Trophoblast cell (in vitro differentiated cells and primary cell): ENCODE measurements around the gene MYOG.

ENCODE experiments used
- DNase-seq, 2 donors: peaks; one replicate each; pipeline ENCODE4 v3.0.0-alpha.2; 2016
- H2AFZ ChIP-seq: 2 replicates; pipeline ENCODE4 v1.6.1; 2013; ENCODE audit warnings: low read length, moderate library complexity, mild to moderate bottlenecking; ENCODE audit not compliant: insufficient read depth, poor library complexity
- H2AK5ac ChIP-seq: 2 replicates; pipeline ENCODE4 v1.6.1; 2013; ENCODE audit warnings: mild to moderate bottlenecking, low read length
- H2BK120ac ChIP-seq: 2 replicates; pipeline ENCODE4 v1.6.1; 2013; ENCODE audit warnings: low read length, mild to moderate bottlenecking, moderate library complexity; ENCODE audit not compliant: insufficient read depth, poor library complexity
- H2BK12ac ChIP-seq: 2 replicates; pipeline ENCODE4 v1.6.1; 2013; ENCODE audit warnings: mild to moderate bottlenecking, low read length, moderate library complexity
- H2BK5ac ChIP-seq: 2 replicates; pipeline ENCODE4 v1.6.1; 2013; ENCODE audit warnings: low read length, low read depth, moderate library complexity, mild to moderate bottlenecking; ENCODE audit not compliant: poor library complexity
- H3K14ac ChIP-seq: 2 replicates; pipeline ENCODE4 v1.6.1; 2013; ENCODE audit warnings: mild to moderate bottlenecking, low read length
- H3K18ac ChIP-seq: 2 replicates; pipeline ENCODE4 v1.6.1; 2013; ENCODE audit warnings: mild to moderate bottlenecking, low read length
- H3K23ac ChIP-seq: 2 replicates; pipeline ENCODE4 v1.6.1; 2013; ENCODE audit warnings: low read length
- H3K27ac ChIP-seq: 2 replicates; pipeline ENCODE4 v1.5.1; 2013; ENCODE audit warnings: low read depth, mild to moderate bottlenecking, inconsistent platforms, low read length, moderate library complexity
- H3K27me3 ChIP-seq: 2 replicates; pipeline ENCODE4 v1.6.1; 2013; ENCODE audit warnings: inconsistent platforms, mild to moderate bottlenecking, low read length, moderate library complexity; ENCODE audit not compliant: insufficient read depth
- H3K36me3 ChIP-seq, 2 experiments: 1 replicate in 1 of 2; 2 replicates in 1 of 2; pipeline ENCODE4 v1.6.1; 2013; ENCODE audit warnings: low read length in 2 of 2, mild to moderate bottlenecking in 2 of 2, moderate library complexity in 1 of 2; ENCODE audit not compliant: insufficient read depth in 2 of 2, control insufficient read depth in 1 of 2
- H3K4ac ChIP-seq: 2 replicates; pipeline ENCODE4 v1.6.1; 2013; ENCODE audit warnings: low read depth, mild to moderate bottlenecking, low read length, moderate library complexity
- H3K4me1 ChIP-seq, 2 experiments: 1 replicate in 1 of 2; 2 replicates in 1 of 2; pipeline ENCODE4 v1.6.1; 2013; ENCODE audit warnings: low read length in 2 of 2, mild to moderate bottlenecking in 2 of 2, moderate library complexity in 1 of 2; ENCODE audit not compliant: insufficient read depth in 2 of 2, control insufficient read depth in 1 of 2
- H3K4me2 ChIP-seq: 2 replicates; pipeline ENCODE4 v1.6.1; 2013; ENCODE audit warnings: inconsistent platforms, mild to moderate bottlenecking, low read length, moderate library complexity
- H3K4me3 ChIP-seq: 2 replicates; pipeline ENCODE4 v1.5.1; 2013; ENCODE audit warnings: mild to moderate bottlenecking, low read depth, low read length, inconsistent platforms
- H3K79me1 ChIP-seq: one replicate; pipeline ENCODE4 v1.6.1; 2013; ENCODE audit warnings: low read length
- H3K79me2 ChIP-seq: 2 replicates; pipeline ENCODE4 v1.6.1; 2013; ENCODE audit warnings: low read length, mild to moderate bottlenecking; ENCODE audit not compliant: control insufficient read depth, insufficient read depth, poor library complexity
- H3K9ac ChIP-seq: 2 replicates; pipeline ENCODE4 v1.6.1; 2013; ENCODE audit warnings: mild to moderate bottlenecking, low read length
- H3K9me3 ChIP-seq: 2 replicates; pipeline ENCODE4 v1.6.1; 2013; ENCODE audit warnings: low read depth, mild to moderate bottlenecking, control low read depth, inconsistent platforms, low read length; ENCODE audit not compliant: insufficient read depth
- H4K12ac ChIP-seq: 2 replicates; pipeline ENCODE4 v1.6.1; 2013; ENCODE audit warnings: low read depth, mild to moderate bottlenecking, low read length, moderate library complexity
- H4K8ac ChIP-seq: 2 replicates; pipeline ENCODE4 v1.6.1; 2013; ENCODE audit warnings: low read depth, mild to moderate bottlenecking, low read length, moderate library complexity
- H4K91ac ChIP-seq: one replicate; pipeline ENCODE4 v1.6.1; 2013; ENCODE audit warnings: low read depth, mild to moderate bottlenecking, low read length, moderate library complexity
- WGBS: extraction: QIAGEN DNeasy Blood & Tissue Kit; methylation state at CpG from one replicate; pipeline ENCODE4 v1.1.7; 2013; ENCODE audit warnings: missing lambda C conversion rate; ENCODE audit not compliant: insufficient read length, insufficient coverage; ENCODE audit errors: extremely low coverage; 5-methylcytosine and 5-hydroxymethylcytosine counted together

Gene MYOG

GRCh38 chr1:203129501-203130231, 43.9 kb upstream of the MYOG start:
- no peak overlapping the region for H4K12ac ChIP-seq
- no peak overlapping the region for H2AK5ac ChIP-seq
- H3K79me1 ChIP-seq, result no peaks in the 10 kb centered on the region
- no peaks in the 10 kb centered on the region for H3K9me3 ChIP-seq
- H2AFZ ChIP-seq, result no peak overlapping the region
- no peak overlapping the region for H3K27ac ChIP-seq
- WGBS, result no CpG with 5 or more reads among the region's 7 CpGs
- H3K9ac ChIP-seq, result no peak overlapping the region
- no peak overlapping the region for H2BK5ac ChIP-seq
- H3K18ac ChIP-seq, result no peak overlapping the region
- H3K27me3 ChIP-seq, result peaks cover 19% of the 10 kb centered on the region
- H3K79me2 ChIP-seq, result no peaks in the 10 kb centered on the region
- no peak overlapping the region for H3K23ac ChIP-seq
- no peak overlapping the region for H4K91ac ChIP-seq
- H3K36me3 ChIP-seq, result no peaks in the 10 kb centered on the region
- DNase-seq, result peak; percentile 27 to 52
- H2BK12ac ChIP-seq, result no peak overlapping the region
- no peak overlapping the region for H2BK120ac ChIP-seq
- peaks cover 3 to 7% of the 10 kb centered on the region in 2 experiments for H3K4me1 ChIP-seq
- no peak overlapping the region for H3K4ac ChIP-seq
- no peak overlapping the region for H3K4me3 ChIP-seq
- no peak overlapping the region for H3K4me2 ChIP-seq
- no peak overlapping the region for H3K14ac ChIP-seq
- H4K8ac ChIP-seq, result no peak overlapping the region

- no peak overlapping the region for H3K4ac ChIP-seq
- no peak overlapping the region for H3K9ac ChIP-seq
- H2AFZ ChIP-seq, result no peak overlapping the region
- no peak overlapping the region for H3K4me3 ChIP-seq
- no peaks in the 10 kb centered on the region for H3K9me3 ChIP-seq
- no peak overlapping the region for H3K23ac ChIP-seq
- peaks cover 3 to 7% of the 10 kb centered on the region in 2 experiments for H3K4me1 ChIP-seq
- H3K79me2 ChIP-seq, result no peaks in the 10 kb centered on the region
- H3K27me3 ChIP-seq, result peaks cover 19% of the 10 kb centered on the region
- H4K8ac ChIP-seq, result no peak overlapping the region
- no peaks in the 10 kb centered on the region for H3K79me1 ChIP-seq
- no peak overlapping the region for H2BK12ac ChIP-seq
- no peak overlapping the region for H4K12ac ChIP-seq
- H3K18ac ChIP-seq, result no peak overlapping the region
- H2BK120ac ChIP-seq, result no peak overlapping the region
- H3K14ac ChIP-seq, result no peak overlapping the region
- no peak for DNase-seq
- H2BK5ac ChIP-seq, result no peak overlapping the region
- no peak overlapping the region for H2AK5ac ChIP-seq
- WGBS, result no CpG with 5 or more reads among the region's 29 CpGs
- no peak overlapping the region for H3K27ac ChIP-seq
- no peak overlapping the region for H3K4me2 ChIP-seq
- no peaks in the 10 kb centered on the region for H3K36me3 ChIP-seq
- no peak overlapping the region for H4K91ac ChIP-seq
Observed at GRCh38 chr1:203128716-203129500, 43.1 kb upstream of the MYOG start.

GRCh38 chr1:203128431-203128715, 42.6 kb upstream of the MYOG start:
- H3K4ac ChIP-seq, result no peak overlapping the region
- no peak overlapping the region for H3K4me3 ChIP-seq
- no peak overlapping the region for H3K23ac ChIP-seq
- no peak overlapping the region for H4K12ac ChIP-seq
- H2AFZ ChIP-seq, result no peak overlapping the region
- no peak overlapping the region for H2AK5ac ChIP-seq
- no peak overlapping the region for H3K27ac ChIP-seq
- no peak overlapping the region for H2BK120ac ChIP-seq
- H3K27me3 ChIP-seq, result peaks cover 19% of the 10 kb centered on the region
- no peaks in the 10 kb centered on the region for H3K79me2 ChIP-seq
- no peaks in the 10 kb centered on the region for H3K36me3 ChIP-seq
- no peak overlapping the region for H4K8ac ChIP-seq
- no peak for DNase-seq
- no peak overlapping the region for H4K91ac ChIP-seq
- peak overlapping the region; percentile 55 for H3K4me2 ChIP-seq
- H3K9me3 ChIP-seq, result no peaks in the 10 kb centered on the region
- peaks cover 3 to 7% of the 10 kb centered on the region in 2 experiments for H3K4me1 ChIP-seq
- H2BK12ac ChIP-seq, result no peak overlapping the region
- no peak overlapping the region for H3K18ac ChIP-seq
- H3K79me1 ChIP-seq, result no peaks in the 10 kb centered on the region
- no CpG with 5 or more reads among the region's 7 CpGs for WGBS
- no peak overlapping the region for H3K14ac ChIP-seq
- no peak overlapping the region for H2BK5ac ChIP-seq
- no peak overlapping the region for H3K9ac ChIP-seq

- no peak within 1 kb of the TSS for H4K91ac ChIP-seq
- no CpG with 5 or more reads among the region's 51 CpGs for WGBS
- peak within 1 kb of the TSS; percentile 55 for H3K4me2 ChIP-seq
- H3K23ac ChIP-seq, result no peak within 1 kb of the TSS
- no peak within 1 kb of the TSS for H3K14ac ChIP-seq
- H4K8ac ChIP-seq, result no peak within 1 kb of the TSS
- peaks cover 3 to 7% of the 10 kb centered on the region in 2 experiments for H3K4me1 ChIP-seq
- H3K4ac ChIP-seq, result no peak within 1 kb of the TSS
- no peak within 1 kb of the TSS for H4K12ac ChIP-seq
- H3K27ac ChIP-seq, result no peak within 1 kb of the TSS
- H3K18ac ChIP-seq, result no peak within 1 kb of the TSS
- peaks cover 19% of the 10 kb centered on the region for H3K27me3 ChIP-seq
- H2BK120ac ChIP-seq, result no peak within 1 kb of the TSS
- no peak within 1 kb of the TSS for H2BK12ac ChIP-seq
- peak; percentile 30 to 56 for DNase-seq
- no peak within 1 kb of the TSS for H2BK5ac ChIP-seq
- no peak within 1 kb of the TSS for H3K9ac ChIP-seq
- no peak within 1 kb of the TSS for H2AK5ac ChIP-seq
- H3K4me3 ChIP-seq, result peak within 1 kb of the TSS; percentile 26
- no peak within 1 kb of the TSS for H2AFZ ChIP-seq
- H3K79me1 ChIP-seq, result no peaks in the 10 kb centered on the region
- H3K36me3 ChIP-seq, result no peaks in the 10 kb centered on the region
- no peaks in the 10 kb centered on the region for H3K79me2 ChIP-seq
- no peaks in the 10 kb centered on the region for H3K9me3 ChIP-seq
Observed at GRCh38 chr1:203127666-203128430, 42.0 kb upstream of the MYOG start, which contains the start of gene ADORA1. ADORA1 (plus strand) TSS chr1:203127726; CDS start chr1:203128842, 1,116 bp downstream.
